NAMALWA (cell line): Measurements from ENCODE around the gene ZFYVE27.
"Not testable (repeated sequence)": the region's sequence is repeated elsewhere in the genome, so short reads cannot be mapped to it uniquely, and the experiment has no call there.

ENCODE experiments used
- DNase-seq: peaks from one replicate; pipeline ENCODE4 v3.0.0-alpha.2; 2015; ENCODE audit warnings: low spot score

ZFYVE27 gene

GRCh38 chr10:97736902-97737769, at the start of gene ZFYVE27:
Gene ZFYVE27 (plus strand): TSS chr10:97737128. CDS start chr10:97738478, 1,350 bp downstream.
- DNase-seq = peak; percentile 95

GRCh38 chr10:97687785-97688781, 48.8 kb upstream of the ZFYVE27 start:
- no peak for DNase-seq

GRCh38 chr10:97689559-97690020, 47.3 kb upstream of the ZFYVE27 start:
- DNase-seq = no peak

- DNase-seq = no peak
Measured at GRCh38 chr10:97690133-97690532, 46.8 kb upstream of the ZFYVE27 start.

GRCh38 chr10:97698072-97698655, 38.8 kb upstream of the ZFYVE27 start:
- not testable (repeated sequence) for DNase-seq

GRCh38 chr10:97701438-97702069, 35.4 kb upstream of the ZFYVE27 start:
- peak; percentile 86 for DNase-seq

GRCh38 chr10:97703398-97704067, 33.4 kb upstream of the ZFYVE27 start:
- DNase-seq = no peak

- no peak for DNase-seq
Measured at GRCh38 chr10:97704341-97704740, 32.6 kb upstream of the ZFYVE27 start.

GRCh38 chr10:97705006-97705670, 31.8 kb upstream of the ZFYVE27 start:
- no peak for DNase-seq

GRCh38 chr10:97707134-97707861, 29.6 kb upstream of the ZFYVE27 start:
- no peak for DNase-seq

- no peak for DNase-seq
Measured at GRCh38 chr10:97708167-97708566, 28.8 kb upstream of the ZFYVE27 start.

- peak; percentile 34 for DNase-seq
Measured at GRCh38 chr10:97708976-97709946, 27.7 kb upstream of the ZFYVE27 start.

GRCh38 chr10:97711640-97712572, 25.0 kb upstream of the ZFYVE27 start:
- no peak for DNase-seq

GRCh38 chr10:97713339-97713825, 23.5 kb upstream of the ZFYVE27 start, which contains the start of gene MARVELD1:
Gene MARVELD1 (plus strand): TSS chr10:97713730. CDS start chr10:97713877, 147 bp downstream.
- DNase-seq = no peak

GRCh38 chr10:97713826-97714400, 23.0 kb upstream of the ZFYVE27 start:
- peak; percentile 47 for DNase-seq

- no peak for DNase-seq
Measured at GRCh38 chr10:97714401-97715258, 22.3 kb upstream of the ZFYVE27 start.
